Measurements from ENCODE around the gene SNU13.

GRCh38 chr22:41699264-41700107 lies 10.8 kb upstream of the SNU13 start, which contains the start of gene MEI1:
- no peak for TF ChIP-seq CTCF (IDR thresholded peaks at IDR 0.05; ENCODE audit: borderline replicate concordance, extremely low read depth, low read length, poor library complexity, severe bottlenecking)
- no peak for TF ChIP-seq EZH2 (IDR thresholded peaks at IDR 0.05; ENCODE audit: borderline replicate concordance, low read depth, low read length, severe bottlenecking)
